Measurements from ENCODE around the gene TNNI3. TPM values are rescaled to one million over a fixed set of nuclear protein-coding genes. Genes with fewer than 3 reads are reported as not detected.

Gene TNNI3
- total and polyA plus RNA-seq, 2 of the 4 experiments (the other 2 are of a cell fraction), result not detected

- CTCF ChIA-PET, result interaction anchor here (0.6 kb wide), 1 partner anchor 25 kb away, joined by 3 read pairs; no protein-coding TSS in a partner anchor
- no peak overlapping the region for H3K9ac ChIP-seq (ENCODE audit: low read depth, low read length)
- H3K4me3 ChIP-seq (ENCODE audit: insufficient read depth, low read depth, low read length), result no peak overlapping the region
- TF ChIP-seq CHD1 (IDR thresholded peaks at IDR 0.05; ENCODE audit: low read depth, low read length), result no peak
- no peak for TF ChIP-seq RFX5 (IDR thresholded peaks at IDR 0.05; ENCODE audit: low read depth, low read length)
- TF ChIP-seq MAZ (IDR thresholded peaks at IDR 0.05; ENCODE audit: borderline replicate concordance, low read depth, low read length), result no peak
- no peak for TF ChIP-seq MAFK (IDR thresholded peaks at IDR 0.05; ENCODE audit: low read depth, low read length)
- no peak for TF ChIP-seq SMC3 (IDR thresholded peaks at IDR 0.05; ENCODE audit: low read depth, low read length)
- no peak for TF ChIP-seq ELK1 (IDR thresholded peaks at IDR 0.05; ENCODE audit: borderline replicate concordance, low read depth, low read length)
- no peak for TF ChIP-seq POLR2A (IDR thresholded peaks at IDR 0.05; ENCODE audit: low read depth, low read length)
- no peak for TF ChIP-seq CEBPB (IDR thresholded peaks at IDR 0.05; ENCODE audit: low read depth, low read length)
- TF ChIP-seq CTCF (conservative IDR thresholded peaks at IDR 0.05; ENCODE audit: low read depth, low read length), result no peak
- no peak for TF ChIP-seq MXI1 (IDR thresholded peaks at IDR 0.05; ENCODE audit: borderline replicate concordance, low read depth, low read length)
- no peak for TF ChIP-seq RAD21 (IDR thresholded peaks at IDR 0.05; ENCODE audit: low read length)
- TF ChIP-seq BHLHE40 (IDR thresholded peaks at IDR 0.05; ENCODE audit: low read depth, low read length), result no peak
- no peak for TF ChIP-seq USF2 (IDR thresholded peaks at IDR 0.05; ENCODE audit: low read depth, low read length)
- TF ChIP-seq NFE2L2 (IDR thresholded peaks at IDR 0.05; ENCODE audit: low read depth, low read length), result no peak
- no peak for TF ChIP-seq FOS (IDR thresholded peaks at IDR 0.05; ENCODE audit: low read depth, low read length)
These were observed 44.6 kb downstream of the TNNI3 start for GRCh38 chr19:55112777-55113569.

More at GRCh38 chr19:55112777-55113569, 44.6 kb downstream of the TNNI3 start:
- Histone ChIP-seq H3K14ac (replicated peaks; ENCODE audit: low read depth, low read length) (no peak overlapping the region), H3K27ac (ENCODE audit: insufficient read depth, low read length) (no peak overlapping the region), H3K4me2 (ENCODE audit: low read depth, low read length) (no peak overlapping the region), H2AK9ac (replicated peaks; ENCODE audit: low read depth, low read length, poor library complexity) (peak overlapping the region; percentile 73), H3K27me3 (ENCODE audit: control insufficient read depth, insufficient read depth, low read length) (no peaks in the 10 kb centered on the region), H2AK5ac (ENCODE audit: low read depth, low read length) (no peak overlapping the region), H2BK120ac (ENCODE audit: low read depth, low read length) (no peak overlapping the region), H3K4me1 (ENCODE audit: control insufficient read depth, insufficient read depth, low read length) (peaks cover 13% of the 10 kb centered on the region), H2BK15ac (ENCODE audit: low read depth, low read length) (no peak overlapping the region), H3K18ac (ENCODE audit: low read depth, low read length) (no peak overlapping the region), H3K36me3 (ENCODE audit: control insufficient read depth, insufficient read depth, low read length) (peaks cover 22% of the 10 kb centered on the region), H4K5ac (ENCODE audit: low read depth, low read length) (no peak overlapping the region), H3K56ac (ENCODE audit: extremely low read depth, insufficient read depth, low read length) (no peak overlapping the region), H4K20me1 (ENCODE audit: insufficient read depth, low read length) (peaks cover 73% of the 10 kb centered on the region), H2BK5ac (ENCODE audit: low read depth, low read length, poor library complexity, severe bottlenecking) (no peak overlapping the region), H2AFZ (replicated peaks; ENCODE audit: low read length, poor library complexity) (no peak overlapping the region), H4K91ac (ENCODE audit: insufficient read depth, low read depth, low read length) (no peak overlapping the region), H3K9me1 (ENCODE audit: insufficient read depth, low read length) (peaks cover 3% of the 10 kb centered on the region), H4K8ac (ENCODE audit: low read depth in 2 of 2, low read length in 2 of 2) (no peak overlapping the region), H3K79me1 (ENCODE audit: low read depth in 1 of 2, low read length in 2 of 2) (peaks cover 19 to 71% of the 10 kb centered on the region in 2 experiments), H3K9me3 (ENCODE audit: control insufficient read depth, insufficient read depth, low read length) (no peaks in the 10 kb centered on the region), H2BK20ac (ENCODE audit: low read depth, low read length) (no peak overlapping the region), H3K4ac (ENCODE audit: low read depth, low read length) (no peak overlapping the region), H3K23ac (ENCODE audit: low read depth, low read length) (no peak overlapping the region)
- BruUV-seq (replicated peaks), result no TSS peak
- in situ Hi-C loops (cut with MboI; ENCODE audit: low sequenced_read_pairs) (loop anchor here (25.0 kb wide), 1 partner anchor 524 kb away; the partner anchor contains the start of genes CCDC106, ZNF580 and ZNF581), intact Hi-C loops (cut with micrococcal nuclease) (no loop called here), dilution Hi-C loops (cut with HindIII; ENCODE audit: low sequenced_read_pairs, unreplicated experiment) (no loop called here)
- POLR2A ChIA-PET (ENCODE audit: unreplicated experiment), result no interaction called here
- DNase-seq (no peak), ATAC-seq (ENCODE audit: low read depth) (no peak)
- WGBS, 2 experiments (ENCODE audit: extremely low coverage in 2 of 2, insufficient read length in 1 of 2), result 95% methylated on average over 7 of the region's 23 CpGs; no CpG with 5 or more reads in 1 of the 2 experiments
